Testis (tissue), 5 donors: ENCODE results near the gene COL12A1. TPM values are rescaled to one million over a fixed set of nuclear protein-coding genes. Genes with fewer than 3 reads are reported as not detected.

Experiments used
- DNase-seq: peaks from one replicate; pipeline ENCODE4 v3.0.0-alpha.2; 2019
- H3K27ac ChIP-seq, 2 donors: fragments of 200-600 bp; sonication (generic); one replicate each; pipeline ENCODE4 v1.5.1; 2019
- H3K27me3 ChIP-seq: fragments of 200-600 bp; sonication (generic); one replicate; pipeline ENCODE4 v1.5.1; 2019
- H3K36me3 ChIP-seq: fragments of 200-600 bp; sonication (generic); one replicate; pipeline ENCODE4 v1.5.1; 2017; ENCODE audit warnings: low read depth; ENCODE audit errors: missing control alignments
- H3K4me1 ChIP-seq: fragments of 200-600 bp; sonication (generic); one replicate; pipeline ENCODE4 v1.5.1; 2019
- H3K4me3 ChIP-seq, 2 donors: fragments of 200-600 bp; sonication (generic); one replicate each; pipeline ENCODE4 v1.5.1; 2017 to 2019
- H3K9me3 ChIP-seq: fragments of 200-600 bp; sonication (generic); one replicate; pipeline ENCODE4 v1.5.1; 2017
- POLR2A ChIP-seq: fragments of 450-650 bp; IDR thresholded peaks from one replicate; pipeline ENCODE4 v1.6.1; 2017; ENCODE audit warnings: antibody characterized with exemption, mild to moderate bottlenecking, moderate library complexity
- WGBS, 2 donors: methylation state at CpG; one replicate each; pipeline ENCODE4 v1.1.5; 2018; 5-methylcytosine and 5-hydroxymethylcytosine counted together
- intact Hi-C: fragments of 100-400 bp; cut with DNase I; formaldehyde crosslinking; loops from one replicate; pipeline ENCODE4 v1.15.1; 2023; ENCODE audit warnings: low total_unique reads
- long read RNA-seq, 2 donors: transcript quantifications; one replicate each; lab custom pipeline, GENCODE V29; 2026
- polyA plus RNA-seq: library from polyadenylated mRNA; stranded (reverse); fragments of 350-450 nt; fragmentation: Illumina TruSeq; extraction: RNeasy Lipid Tissue Mini Kit (QIAGEN cat#74804); gene quantifications from one replicate; pipeline ENCODE4 v1.2.3, GENCODE V29; 2014; ENCODE audit warnings: low read depth, low replicate concordance; ENCODE audit not compliant: insufficient read depth
- total RNA-seq, 2 donors: library from RNA; depleted of rRNA; stranded (reverse); fragments of >200 nt; gene quantifications; one replicate each; pipeline ENCODE4 v1.2.3, GENCODE V29; 2016
- TF ChIP-seq, protein P1 (sequence below), 3 experiments: fragments of 450-650 bp in 2 of 3; fragments of 200-600 bp in 1 of 3; sonication (generic) in 1 of 3; IDR thresholded peaks; one replicate each; pipeline ENCODE4 v1.5.1; 2016 to 2019; ENCODE audit warnings: antibody characterized with exemption in 3 of 3, mild to moderate bottlenecking in 2 of 3, moderate library complexity in 1 of 3

COL12A1 gene
- 10 to 100 TPM; 11.4 to 13.6 TPM for total RNA-seq
- 27.3 TPM for polyA plus RNA-seq
- long read RNA-seq, donor 1, partial matches to known transcripts: 46 of 46 reads
- long read RNA-seq, donor 1, other reads (novel, unspliced or antisense): 0 of 46 reads
- long read RNA-seq, donor 2: 0 reads

DNA sequence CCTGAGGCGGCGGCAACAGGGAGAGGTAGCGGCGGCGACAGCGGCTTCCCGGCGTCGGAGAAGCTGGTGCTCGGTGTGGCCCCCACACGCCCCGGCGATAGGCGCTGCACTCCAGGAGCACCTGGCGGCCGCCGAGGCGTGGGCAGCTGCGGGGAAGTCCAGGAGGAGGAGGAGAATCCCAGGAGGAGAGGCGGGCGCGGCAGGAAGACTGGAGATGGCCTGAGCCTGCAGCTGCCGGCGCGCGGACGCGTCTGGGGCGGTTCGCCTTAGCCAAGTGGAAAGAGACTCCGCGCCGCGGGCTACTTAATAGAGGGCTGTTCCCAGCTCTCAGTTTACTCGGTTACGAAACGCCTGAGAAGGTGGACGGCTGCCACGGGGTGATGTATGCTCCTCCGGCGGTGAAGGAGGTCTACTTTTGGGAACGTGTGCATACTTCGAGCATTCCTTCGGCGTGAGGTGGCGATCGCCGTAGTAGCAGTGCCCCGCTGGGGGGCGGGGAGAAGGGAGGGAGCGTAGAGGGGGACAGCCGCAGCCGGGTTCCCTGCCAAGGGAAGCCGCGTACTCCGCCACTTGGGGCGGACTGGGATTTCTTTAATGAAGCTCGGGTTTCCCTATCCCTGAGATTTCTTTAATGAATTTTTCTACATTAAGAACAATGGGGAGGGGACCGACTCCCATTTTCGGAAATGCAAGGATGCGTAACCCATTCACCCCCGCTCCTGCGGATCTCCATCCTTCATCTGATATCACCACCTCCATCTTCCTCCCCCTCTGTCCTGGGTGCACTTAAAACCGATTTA is at the start of gene COL12A1:
TSS of gene COL12A1 (minus strand) at position 278 of the 800 bp plus-strand sequence. CDS start 3,261 bp downstream, outside the sequence.
- Histone ChIP-seq H3K4me3 (peak within 1 kb of the TSS; percentile 51 to 71), H3K27ac (peak within 1 kb of the TSS; percentile 28 to 67), H3K4me1 (peaks cover 18% of the 10 kb centered on the region), H3K36me3 (no peaks in the 10 kb centered on the region), H3K9me3 (no peaks in the 10 kb centered on the region), H3K27me3 (no peaks in the 10 kb centered on the region)
- TF ChIP-seq, protein P1, sequence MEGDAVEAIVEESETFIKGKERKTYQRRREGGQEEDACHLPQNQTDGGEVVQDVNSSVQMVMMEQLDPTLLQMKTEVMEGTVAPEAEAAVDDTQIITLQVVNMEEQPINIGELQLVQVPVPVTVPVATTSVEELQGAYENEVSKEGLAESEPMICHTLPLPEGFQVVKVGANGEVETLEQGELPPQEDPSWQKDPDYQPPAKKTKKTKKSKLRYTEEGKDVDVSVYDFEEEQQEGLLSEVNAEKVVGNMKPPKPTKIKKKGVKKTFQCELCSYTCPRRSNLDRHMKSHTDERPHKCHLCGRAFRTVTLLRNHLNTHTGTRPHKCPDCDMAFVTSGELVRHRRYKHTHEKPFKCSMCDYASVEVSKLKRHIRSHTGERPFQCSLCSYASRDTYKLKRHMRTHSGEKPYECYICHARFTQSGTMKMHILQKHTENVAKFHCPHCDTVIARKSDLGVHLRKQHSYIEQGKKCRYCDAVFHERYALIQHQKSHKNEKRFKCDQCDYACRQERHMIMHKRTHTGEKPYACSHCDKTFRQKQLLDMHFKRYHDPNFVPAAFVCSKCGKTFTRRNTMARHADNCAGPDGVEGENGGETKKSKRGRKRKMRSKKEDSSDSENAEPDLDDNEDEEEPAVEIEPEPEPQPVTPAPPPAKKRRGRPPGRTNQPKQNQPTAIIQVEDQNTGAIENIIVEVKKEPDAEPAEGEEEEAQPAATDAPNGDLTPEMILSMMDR (IDR thresholded peaks at IDR 0.05): no peak
- TF ChIP-seq POLR2A: no peak
- intact Hi-C loops: loop anchor here (10.0 kb wide), 2 partner anchors 791 to 1461 kb away; no protein-coding TSS in a partner anchor
- peak; percentile 83 for DNase-seq
- WGBS, 2 donors: 0 to 1% methylated on average over 50 to 64 of the region's 64 CpGs

DNA sequence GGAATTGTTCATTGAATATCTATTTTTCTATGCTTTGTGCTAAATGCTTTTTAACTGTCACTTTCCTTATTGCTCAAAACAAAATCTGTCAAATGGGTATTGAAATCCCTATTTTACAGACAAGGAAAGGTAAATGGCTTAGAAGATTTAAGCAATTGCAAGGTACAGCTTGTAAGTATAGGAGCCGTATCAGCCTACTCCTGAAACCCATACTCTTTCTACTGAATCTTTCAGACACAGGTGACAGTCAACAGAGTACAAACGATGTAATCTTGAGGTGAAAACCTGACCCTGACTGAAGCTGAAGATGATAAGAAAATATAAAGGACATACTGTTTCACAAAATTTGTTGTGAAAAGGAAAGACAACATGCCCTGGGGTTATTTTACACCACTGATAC is 44.7 kb upstream of the COL12A1 start:
- H3K27ac ChIP-seq: no peak overlapping the region
- H3K36me3 ChIP-seq: no peaks in the 10 kb centered on the region
- H3K4me3 ChIP-seq: no peak overlapping the region
- intact Hi-C loops: no loop called here
- no peaks in the 10 kb centered on the region for H3K27me3 ChIP-seq
- no peaks in the 10 kb centered on the region for H3K9me3 ChIP-seq
- DNase-seq: no peak
- WGBS, 2 donors: 65 to 72% methylated on average over 2 of the region's 2 CpGs
- TF ChIP-seq, protein P1 (IDR thresholded peaks at IDR 0.05): no peak
- TF ChIP-seq POLR2A: no peak
- no peaks in the 10 kb centered on the region for H3K4me1 ChIP-seq

DNA sequence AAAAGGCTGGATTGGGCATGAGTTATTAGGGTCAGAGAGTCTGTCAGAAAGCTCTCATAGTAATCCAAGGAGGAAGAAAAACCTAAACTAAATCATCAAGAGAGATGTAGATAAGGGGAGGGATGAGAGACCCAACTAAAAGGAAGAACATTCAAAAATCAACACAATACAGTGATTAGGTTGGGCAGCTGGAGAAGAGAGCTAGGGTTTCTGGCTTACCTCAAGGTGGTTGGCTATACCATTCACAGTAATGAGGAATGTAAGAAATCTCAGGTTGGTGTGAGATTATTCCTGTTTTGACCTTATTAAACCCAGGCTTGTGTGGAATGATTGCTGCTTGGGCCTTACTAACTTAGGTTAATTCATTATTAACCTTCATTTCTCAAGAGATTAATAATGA is 44.0 kb upstream of the COL12A1 start:
- H3K27ac ChIP-seq: no peak overlapping the region
- no peak for DNase-seq
- H3K4me3 ChIP-seq: no peak overlapping the region
- TF ChIP-seq POLR2A: no peak
- TF ChIP-seq, protein P1 (IDR thresholded peaks at IDR 0.05): no peak
- H3K27me3 ChIP-seq: no peaks in the 10 kb centered on the region
- H3K9me3 ChIP-seq: no peaks in the 10 kb centered on the region
- intact Hi-C loops: no loop called here
- H3K36me3 ChIP-seq: no peaks in the 10 kb centered on the region
- no peaks in the 10 kb centered on the region for H3K4me1 ChIP-seq

DNA sequence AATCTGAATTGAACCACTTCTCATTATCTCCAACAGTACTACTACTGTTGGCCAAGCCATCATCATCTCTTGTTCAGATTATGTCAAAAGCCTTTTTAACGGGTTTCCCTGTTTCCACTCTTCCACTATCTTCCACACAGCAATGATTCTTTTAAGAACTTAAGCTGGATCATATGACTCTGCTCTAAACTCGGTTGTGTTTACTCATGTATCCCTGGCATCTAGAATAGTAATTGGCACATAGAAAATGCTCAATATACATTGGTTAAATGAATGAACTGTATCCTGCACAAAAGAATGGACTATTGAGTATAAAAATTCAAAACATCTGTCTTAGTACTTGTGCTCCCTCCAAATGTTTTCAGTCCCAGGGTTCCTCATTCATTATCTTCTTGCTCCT is 40.5 kb upstream of the COL12A1 start:
- no peaks in the 10 kb centered on the region for H3K36me3 ChIP-seq
- whole genome bisulfite sequencing, 2 donors: 45 to 54% methylated on average over 2 of the region's 2 CpGs
- intact Hi-C loops: no loop called here

More for the DNA sequence above, 40.5 kb upstream of the COL12A1 start:
- TF ChIP-seq POLR2A: no peak
- TF ChIP-seq, protein P1 (IDR thresholded peaks at IDR 0.05): no peak
- no peaks in the 10 kb centered on the region for H3K9me3 ChIP-seq
- H3K27me3 ChIP-seq: no peaks in the 10 kb centered on the region
- peaks cover 6% of the 10 kb centered on the region for H3K4me1 ChIP-seq
- DNase-seq: no peak
- no peak overlapping the region for H3K27ac ChIP-seq
- no peak overlapping the region for H3K4me3 ChIP-seq
